Measurements from ENCODE around the gene CMIP. TPM values are rescaled to one million over a fixed set of nuclear protein-coding genes. Genes with fewer than 3 reads are reported as not detected.

CMIP gene
- total and polyA plus RNA-seq, 7 donors = 11.0 to 60.3 (median 20.4) TPM

GRCh38 chr16:81612351-81613163 is 167.9 kb downstream of the CMIP start:
- Histone ChIP-seq H3K4me3 (no peak overlapping the region), H3K36me3 (no peaks in the 10 kb centered on the region), H3K4me1 (peaks cover 0 to 56% (median 47%) of the 10 kb centered on the region in 4 donors), H3K9me3 (no peaks in the 10 kb centered on the region), H3K27me3 (no peaks in the 10 kb centered on the region), H3K27ac (peak overlapping the region in 3 of 4 donors; percentile 32 to 58 (median 51))
- no peak for DNase-seq
- intact Hi-C loops (cut with DNase I) = no loop called here
- TF ChIP-seq POLR2AphosphoS5 (IDR thresholded peaks at IDR 0.05) = peak in 1 of 4 donors; percentile 43
- no peak for TF ChIP-seq POLR2A (IDR thresholded peaks at IDR 0.05)
- peak in 1 of 4 donors; percentile 65 for TF ChIP-seq EP300 (IDR thresholded peaks at IDR 0.05)
- WGBS, 2 donors = 78 to 86% methylated on average over 17 of the region's 17 CpGs

GRCh38 chr16:81614171-81614570 is 169.6 kb downstream of the CMIP start:
- H3K9me3 ChIP-seq = no peaks in the 10 kb centered on the region
- peak overlapping the region in 1 of 4 donors; percentile 58 for H3K27ac ChIP-seq
- no peak overlapping the region for H3K4me3 ChIP-seq
- 89 to 93% methylated on average over 13 of the region's 13 CpGs for WGBS, 2 donors
- no peaks in the 10 kb centered on the region for H3K36me3 ChIP-seq
- no peak for TF ChIP-seq EP300 (IDR thresholded peaks at IDR 0.05)
- no peak for TF ChIP-seq CTCF (IDR thresholded peaks at IDR 0.05)
- TF ChIP-seq POLR2AphosphoS5 (IDR thresholded peaks at IDR 0.05) = no peak
- no peak for TF ChIP-seq POLR2A (IDR thresholded peaks at IDR 0.05)
- peaks cover 0 to 52% (median 45%) of the 10 kb centered on the region in 4 donors for H3K4me1 ChIP-seq
- H3K27me3 ChIP-seq = no peaks in the 10 kb centered on the region
- intact Hi-C loops (cut with DNase I) = no loop called here
- no peak for DNase-seq

GRCh38 chr16:81614654-81615359 is 170.2 kb downstream of the CMIP start:
- TF ChIP-seq POLR2A (IDR thresholded peaks at IDR 0.05) (no peak), EP300 (IDR thresholded peaks at IDR 0.05) (no peak), POLR2AphosphoS5 (IDR thresholded peaks at IDR 0.05) (no peak), CTCF (IDR thresholded peaks at IDR 0.05) (no peak)
- no peaks in the 10 kb centered on the region for H3K36me3 ChIP-seq
- WGBS, 2 donors = 96% methylated on average over 6 of the region's 6 CpGs
- H3K4me1 ChIP-seq = peaks cover 0 to 46% (median 39%) of the 10 kb centered on the region in 4 donors
- no peak for DNase-seq
- intact Hi-C loops (cut with DNase I) = no loop called here
- H3K27me3 ChIP-seq = no peaks in the 10 kb centered on the region
- H3K4me3 ChIP-seq = no peak overlapping the region
- no peak overlapping the region for H3K27ac ChIP-seq
- no peaks in the 10 kb centered on the region for H3K9me3 ChIP-seq

GRCh38 chr16:81615411-81615810 is 170.8 kb downstream of the CMIP start:
- WGBS, 2 donors = 95% methylated on average over 3 of the region's 3 CpGs
- H3K36me3 ChIP-seq = no peaks in the 10 kb centered on the region
- H3K9me3 ChIP-seq = no peaks in the 10 kb centered on the region
- H3K27ac ChIP-seq = no peak overlapping the region
- H3K27me3 ChIP-seq = no peaks in the 10 kb centered on the region
- H3K4me1 ChIP-seq = peaks cover 0 to 41% (median 33%) of the 10 kb centered on the region in 4 donors
- no peak for DNase-seq
- TF ChIP-seq POLR2AphosphoS5 (IDR thresholded peaks at IDR 0.05) = no peak
- no peak for TF ChIP-seq EP300 (IDR thresholded peaks at IDR 0.05)
- no peak for TF ChIP-seq CTCF (IDR thresholded peaks at IDR 0.05)
- no peak for TF ChIP-seq POLR2A (IDR thresholded peaks at IDR 0.05)
- H3K4me3 ChIP-seq = no peak overlapping the region
- intact Hi-C loops (cut with DNase I) = no loop called here

GRCh38 chr16:81615833-81616232 is 171.2 kb downstream of the CMIP start:
- intact Hi-C loops (cut with DNase I) = no loop called here
- Histone ChIP-seq H3K4me3 (no peak overlapping the region), H3K27me3 (no peaks in the 10 kb centered on the region), H3K27ac (no peak overlapping the region), H3K36me3 (peaks cover 0 to 1% (median 0%) of the 10 kb centered on the region in 4 donors), H3K9me3 (no peaks in the 10 kb centered on the region), H3K4me1 (peaks cover 0 to 41% (median 29%) of the 10 kb centered on the region in 4 donors)
- TF ChIP-seq CTCF (IDR thresholded peaks at IDR 0.05) (no peak), POLR2AphosphoS5 (IDR thresholded peaks at IDR 0.05) (no peak), POLR2A (IDR thresholded peaks at IDR 0.05) (no peak), EP300 (IDR thresholded peaks at IDR 0.05) (no peak)
- no peak for DNase-seq
- 89 to 92% methylated on average over 14 of the region's 14 CpGs for WGBS, 2 donors

All from sigmoid colon (tissue), 7 donors.